Type B pancreatic cell (in vitro differentiated cells): ENCODE data around the gene CCDC106. TPM values are rescaled to one million over a fixed set of nuclear protein-coding genes. Genes with fewer than 3 reads are reported as not detected.

ENCODE experiments used
- DNase-seq: peaks from one replicate; pipeline ENCODE4 v3.0.0; 2021; ENCODE audit warnings: mixed read lengths; ENCODE audit not compliant: unreplicated experiment; ENCODE audit errors: extremely low spot score
- H3K27ac Mint-ChIP-seq: 2 replicates; pipeline ENCODE4 v1.8.0; 2021; ENCODE audit warnings: mild to moderate bottlenecking, mixed read lengths
- H3K27me3 Mint-ChIP-seq: 2 replicates; pipeline ENCODE4 v1.8.0; 2021; ENCODE audit warnings: mixed read lengths
- H3K36me3 Mint-ChIP-seq: 2 replicates; pipeline ENCODE4 v1.8.0; 2021; ENCODE audit warnings: mixed read lengths
- H3K4me1 Mint-ChIP-seq: one replicate; pipeline ENCODE4 v1.8.0; 2021; ENCODE audit warnings: mixed read lengths; ENCODE audit not compliant: unreplicated experiment
- H3K4me3 Mint-ChIP-seq: 2 replicates; pipeline ENCODE4 v1.8.0; 2021; ENCODE audit warnings: mild to moderate bottlenecking, mixed read lengths
- H3K9me3 Mint-ChIP-seq: 2 replicates; pipeline ENCODE4 v1.8.0; 2021; ENCODE audit warnings: mixed read lengths
- CTCF ChIP-seq: fragments of 200-600 bp; sonication (generic); conservative IDR thresholded peaks from 2 replicates; pipeline ENCODE4 v1.5.0; 2021; ENCODE audit warnings: antibody characterized with exemption, mild to moderate bottlenecking
- total RNA-seq: library from RNA; stranded (reverse); gene quantifications from 2 replicates; pipeline ENCODE4 v1.2.1, GENCODE V29; 2021; ENCODE audit warnings: low replicate concordance

The CCDC106 gene
- total RNA-seq, 1 donor from 2014 or later, result 18.1 TPM

- DNase-seq, result peak; percentile 83
- H3K27me3 Mint-ChIP-seq, result peaks cover 5% of the 10 kb centered on the region
- no peaks in the 10 kb centered on the region for H3K9me3 Mint-ChIP-seq
- H3K4me1 Mint-ChIP-seq, result peaks cover 29% of the 10 kb centered on the region
- peaks cover 12% of the 10 kb centered on the region for H3K36me3 Mint-ChIP-seq
- H3K4me3 Mint-ChIP-seq, result peak within 1 kb of the TSS; percentile 96
- TF ChIP-seq CTCF, result no peak
- peak within 1 kb of the TSS; percentile 96 for H3K27ac Mint-ChIP-seq
Observed at GRCh38 chr19:55643003-55643886, 4.8 kb upstream of the CCDC106 start, which contains the start of gene ZNF581. Gene ZNF581 (plus strand): TSS chr19:55643649. CDS start chr19:55644572, 923 bp downstream.

- peak overlapping the region; percentile 96 for H3K4me3 Mint-ChIP-seq
- H3K36me3 Mint-ChIP-seq, result peaks cover 12% of the 10 kb centered on the region
- H3K4me1 Mint-ChIP-seq, result peaks cover 29% of the 10 kb centered on the region
- no peaks in the 10 kb centered on the region for H3K9me3 Mint-ChIP-seq
- peak overlapping the region; percentile 96 for H3K27ac Mint-ChIP-seq
- no peak for TF ChIP-seq CTCF
- no peak for DNase-seq
- peaks cover 5% of the 10 kb centered on the region for H3K27me3 Mint-ChIP-seq
Observed at GRCh38 chr19:55643887-55644176, 4.2 kb upstream of the CCDC106 start.

- Mint-ChIP-seq H3K27me3 (peaks cover 5% of the 10 kb centered on the region), H3K4me1 (peaks cover 25% of the 10 kb centered on the region), H3K9me3 (no peaks in the 10 kb centered on the region), H3K4me3 (peak overlapping the region; percentile 96), H3K27ac (peak overlapping the region; percentile 96), H3K36me3 (peaks cover 9% of the 10 kb centered on the region)
- no peak for DNase-seq
- no peak for TF ChIP-seq CTCF
Observed at GRCh38 chr19:55644191-55644833, 3.7 kb upstream of the CCDC106 start.

GRCh38 chr19:55644842-55645511 is 3.0 kb upstream of the CCDC106 start:
- no peak for DNase-seq
- Mint-ChIP-seq H3K9me3 (no peaks in the 10 kb centered on the region), H3K27me3 (peaks cover 5% of the 10 kb centered on the region), H3K4me1 (peaks cover 25% of the 10 kb centered on the region), H3K27ac (peak overlapping the region; percentile 96), H3K4me3 (peak overlapping the region; percentile 96), H3K36me3 (peaks cover 9% of the 10 kb centered on the region)
- TF ChIP-seq CTCF, result no peak

- H3K4me1 Mint-ChIP-seq, result peaks cover 22% of the 10 kb centered on the region
- peak overlapping the region; percentile 46 for H3K27ac Mint-ChIP-seq
Observed at GRCh38 chr19:55645512-55645881, 2.5 kb upstream of the CCDC106 start.

More at GRCh38 chr19:55645512-55645881, 2.5 kb upstream of the CCDC106 start:
- no peaks in the 10 kb centered on the region for H3K9me3 Mint-ChIP-seq
- no peak for DNase-seq
- TF ChIP-seq CTCF, result no peak
- peak overlapping the region; percentile 73 for H3K4me3 Mint-ChIP-seq
- peaks cover 9% of the 10 kb centered on the region for H3K36me3 Mint-ChIP-seq
- peaks cover 5% of the 10 kb centered on the region for H3K27me3 Mint-ChIP-seq
